CD4-positive, alpha-beta T cell treated with Interferon alpha-2 for 1 hour (primary cell): ENCODE measurements around the gene ETV6.
"Not testable (repeated sequence)": the region's sequence is repeated elsewhere in the genome, so short reads cannot be mapped to it uniquely, and the experiment has no call there.

Source experiments
- DNase-seq, 2 donors: peaks; one replicate each; pipeline ENCODE4 v3.0.0-alpha.2; 2020 to 2022

ETV6 gene

GRCh38 chr12:11896417-11896929 lies 247.0 kb downstream of the ETV6 start:
- no peak for DNase-seq

GRCh38 chr12:11897923-11898322 lies 248.4 kb downstream of the ETV6 start:
- no peak for DNase-seq

- no peak for DNase-seq
Observed at GRCh38 chr12:11901701-11902524, 252.4 kb downstream of the ETV6 start.

GRCh38 chr12:11902525-11902875 lies 253.0 kb downstream of the ETV6 start:
- peak in 1 of 2 donors; percentile 13 for DNase-seq

GRCh38 chr12:11904124-11904523 lies 254.7 kb downstream of the ETV6 start:
- DNase-seq = no peak

- no peak for DNase-seq
Observed at GRCh38 chr12:11905534-11905933, 256.1 kb downstream of the ETV6 start.

GRCh38 chr12:11906286-11906935 lies 256.9 kb downstream of the ETV6 start:
- no peak for DNase-seq

GRCh38 chr12:11907625-11908024 lies 258.2 kb downstream of the ETV6 start:
- no peak for DNase-seq

GRCh38 chr12:11909406-11909805 lies 259.9 kb downstream of the ETV6 start:
- DNase-seq = not testable (repeated sequence)

- no peak for DNase-seq
Observed at GRCh38 chr12:11916113-11916512, 266.6 kb downstream of the ETV6 start.

GRCh38 chr12:11916771-11917170 lies 267.3 kb downstream of the ETV6 start:
- no peak for DNase-seq

- DNase-seq = no peak
Observed at GRCh38 chr12:11917501-11917900, 268.0 kb downstream of the ETV6 start.

- DNase-seq = no peak
Observed at GRCh38 chr12:11920231-11920630, 270.8 kb downstream of the ETV6 start.

- no peak for DNase-seq
Observed at GRCh38 chr12:11922361-11922760, 272.9 kb downstream of the ETV6 start.

GRCh38 chr12:11923067-11923466 lies 273.6 kb downstream of the ETV6 start:
- no peak for DNase-seq

- no peak for DNase-seq
Observed at GRCh38 chr12:11927286-11927935, 277.9 kb downstream of the ETV6 start.

GRCh38 chr12:11929714-11930113 lies 280.2 kb downstream of the ETV6 start:
- DNase-seq = no peak

GRCh38 chr12:11939223-11939622 lies 289.7 kb downstream of the ETV6 start:
- no peak for DNase-seq

GRCh38 chr12:11941606-11942337 lies 292.3 kb downstream of the ETV6 start:
- no peak for DNase-seq

GRCh38 chr12:11943919-11944700 lies 294.6 kb downstream of the ETV6 start:
- DNase-seq = no peak
